ENCODE results near the gene GRID2.

- TF ChIP-seq CTCF (optimal IDR thresholded peaks at IDR 0.05 in 1 of 3, IDR thresholded peaks at IDR 0.05 in 1 of 3, conservative IDR thresholded peaks at IDR 0.05 in 1 of 3; ENCODE audit: extremely low read depth in 1 of 3, insufficient read depth in 2 of 3, low read length in 3 of 3) (no peak), EZH2 (IDR thresholded peaks at IDR 0.05; ENCODE audit: low read length) (no peak)
Observed at GRCh38 chr4:92328095-92328494, 24.3 kb downstream of the GRID2 start.
